ENCODE data around the gene APBA2.

DNA sequence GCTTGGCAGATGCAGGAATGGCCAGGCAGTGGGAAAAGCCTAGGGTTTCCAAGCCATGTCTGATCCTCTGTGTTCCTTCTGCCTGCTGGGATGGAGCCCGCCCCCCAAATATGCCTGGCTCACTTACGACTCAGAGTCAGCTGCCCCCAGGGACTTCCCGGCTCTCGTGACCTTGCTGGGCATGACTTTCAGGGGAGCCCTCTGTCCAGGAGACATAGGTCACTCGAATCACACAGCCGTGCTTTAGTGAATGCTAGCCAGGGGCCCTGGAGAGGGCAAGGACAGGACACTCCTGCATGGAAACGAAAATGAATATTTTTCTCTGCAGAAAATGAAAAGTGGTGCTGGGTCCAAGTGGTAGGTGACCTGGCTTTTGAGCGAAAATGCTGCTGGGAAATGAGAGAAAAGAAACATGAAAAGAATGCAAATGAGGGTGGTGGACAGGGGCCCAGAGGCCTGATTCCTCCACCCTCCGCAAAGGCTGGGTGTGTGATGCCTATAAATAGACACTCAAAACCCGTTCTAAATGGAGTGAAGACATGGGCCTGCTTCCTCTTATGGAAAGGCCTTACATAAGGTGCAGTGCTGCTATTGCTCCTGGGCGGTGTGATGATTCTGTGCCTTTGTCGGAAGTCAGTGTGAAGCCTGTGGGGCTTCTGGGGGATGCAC, 107.4 kb downstream of the APBA2 start:
- TF ChIP-seq, protein P1, sequence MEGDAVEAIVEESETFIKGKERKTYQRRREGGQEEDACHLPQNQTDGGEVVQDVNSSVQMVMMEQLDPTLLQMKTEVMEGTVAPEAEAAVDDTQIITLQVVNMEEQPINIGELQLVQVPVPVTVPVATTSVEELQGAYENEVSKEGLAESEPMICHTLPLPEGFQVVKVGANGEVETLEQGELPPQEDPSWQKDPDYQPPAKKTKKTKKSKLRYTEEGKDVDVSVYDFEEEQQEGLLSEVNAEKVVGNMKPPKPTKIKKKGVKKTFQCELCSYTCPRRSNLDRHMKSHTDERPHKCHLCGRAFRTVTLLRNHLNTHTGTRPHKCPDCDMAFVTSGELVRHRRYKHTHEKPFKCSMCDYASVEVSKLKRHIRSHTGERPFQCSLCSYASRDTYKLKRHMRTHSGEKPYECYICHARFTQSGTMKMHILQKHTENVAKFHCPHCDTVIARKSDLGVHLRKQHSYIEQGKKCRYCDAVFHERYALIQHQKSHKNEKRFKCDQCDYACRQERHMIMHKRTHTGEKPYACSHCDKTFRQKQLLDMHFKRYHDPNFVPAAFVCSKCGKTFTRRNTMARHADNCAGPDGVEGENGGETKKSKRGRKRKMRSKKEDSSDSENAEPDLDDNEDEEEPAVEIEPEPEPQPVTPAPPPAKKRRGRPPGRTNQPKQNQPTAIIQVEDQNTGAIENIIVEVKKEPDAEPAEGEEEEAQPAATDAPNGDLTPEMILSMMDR (CRISPR knock-in tag; IDR thresholded peaks at IDR 0.05) = no peak
- TF ChIP-seq TBP (CRISPR knock-in tag; IDR thresholded peaks at IDR 0.05) (no peak), MXI1 (IDR thresholded peaks at IDR 0.05; ENCODE audit: borderline replicate concordance, low read depth, low read length) (no peak), POLR2A (IDR thresholded peaks at IDR 0.05; ENCODE audit: insufficient read depth in 1 of 2, low read depth in 2 of 2, low read length in 2 of 2) (no peak)
- TF ChIP-seq, protein P2, sequence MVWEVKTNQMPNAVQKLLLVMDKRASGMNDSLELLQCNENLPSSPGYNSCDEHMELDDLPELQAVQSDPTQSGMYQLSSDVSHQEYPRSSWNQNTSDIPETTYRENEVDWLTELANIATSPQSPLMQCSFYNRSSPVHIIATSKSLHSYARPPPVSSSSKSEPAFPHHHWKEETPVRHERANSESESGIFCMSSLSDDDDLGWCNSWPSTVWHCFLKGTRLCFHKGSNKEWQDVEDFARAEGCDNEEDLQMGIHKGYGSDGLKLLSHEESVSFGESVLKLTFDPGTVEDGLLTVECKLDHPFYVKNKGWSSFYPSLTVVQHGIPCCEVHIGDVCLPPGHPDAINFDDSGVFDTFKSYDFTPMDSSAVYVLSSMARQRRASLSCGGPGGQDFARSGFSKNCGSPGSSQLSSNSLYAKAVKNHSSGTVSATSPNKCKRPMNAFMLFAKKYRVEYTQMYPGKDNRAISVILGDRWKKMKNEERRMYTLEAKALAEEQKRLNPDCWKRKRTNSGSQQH (CRISPR knock-in tag; IDR thresholded peaks at IDR 0.05; ENCODE audit: low read depth) = no peak

Data from HepG2 (cell line).